VCaP (cell line): ENCODE results near the gene EMILIN2.

Experiments
- H3K27ac ChIP-seq: fragments of 450-650 bp; 2 replicates; pipeline ENCODE4 v1.5.1; 2017
- TF ChIP-seq, protein P1 (sequence below): fragments of 450-650 bp; conservative IDR thresholded peaks from 2 replicates; pipeline ENCODE4 v1.5.1; 2017; ENCODE audit warnings: mild to moderate bottlenecking, moderate library complexity

Gene EMILIN2

DNA sequence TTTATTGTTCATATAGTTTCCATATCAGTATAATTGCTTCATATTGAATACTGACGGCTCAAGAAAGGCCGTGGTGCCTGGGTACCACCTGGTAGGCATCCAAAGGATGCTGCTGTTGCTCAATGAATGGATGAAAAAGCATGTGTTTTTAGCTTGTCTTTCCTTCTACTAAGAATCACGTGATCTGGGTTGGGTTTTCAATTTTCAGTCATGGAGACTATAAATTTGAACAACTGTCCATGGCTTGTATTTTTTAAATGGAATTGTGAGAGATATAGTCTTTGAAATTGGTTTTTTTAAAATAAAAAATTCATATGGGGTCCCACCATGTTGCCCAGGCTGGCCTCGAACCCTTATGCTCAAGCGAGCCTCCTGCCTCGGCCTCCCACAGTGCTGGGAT lies 25.3 kb downstream of the EMILIN2 start:
- TF ChIP-seq, protein P1, sequence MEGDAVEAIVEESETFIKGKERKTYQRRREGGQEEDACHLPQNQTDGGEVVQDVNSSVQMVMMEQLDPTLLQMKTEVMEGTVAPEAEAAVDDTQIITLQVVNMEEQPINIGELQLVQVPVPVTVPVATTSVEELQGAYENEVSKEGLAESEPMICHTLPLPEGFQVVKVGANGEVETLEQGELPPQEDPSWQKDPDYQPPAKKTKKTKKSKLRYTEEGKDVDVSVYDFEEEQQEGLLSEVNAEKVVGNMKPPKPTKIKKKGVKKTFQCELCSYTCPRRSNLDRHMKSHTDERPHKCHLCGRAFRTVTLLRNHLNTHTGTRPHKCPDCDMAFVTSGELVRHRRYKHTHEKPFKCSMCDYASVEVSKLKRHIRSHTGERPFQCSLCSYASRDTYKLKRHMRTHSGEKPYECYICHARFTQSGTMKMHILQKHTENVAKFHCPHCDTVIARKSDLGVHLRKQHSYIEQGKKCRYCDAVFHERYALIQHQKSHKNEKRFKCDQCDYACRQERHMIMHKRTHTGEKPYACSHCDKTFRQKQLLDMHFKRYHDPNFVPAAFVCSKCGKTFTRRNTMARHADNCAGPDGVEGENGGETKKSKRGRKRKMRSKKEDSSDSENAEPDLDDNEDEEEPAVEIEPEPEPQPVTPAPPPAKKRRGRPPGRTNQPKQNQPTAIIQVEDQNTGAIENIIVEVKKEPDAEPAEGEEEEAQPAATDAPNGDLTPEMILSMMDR, result no peak
- no peak overlapping the region for H3K27ac ChIP-seq

DNA sequence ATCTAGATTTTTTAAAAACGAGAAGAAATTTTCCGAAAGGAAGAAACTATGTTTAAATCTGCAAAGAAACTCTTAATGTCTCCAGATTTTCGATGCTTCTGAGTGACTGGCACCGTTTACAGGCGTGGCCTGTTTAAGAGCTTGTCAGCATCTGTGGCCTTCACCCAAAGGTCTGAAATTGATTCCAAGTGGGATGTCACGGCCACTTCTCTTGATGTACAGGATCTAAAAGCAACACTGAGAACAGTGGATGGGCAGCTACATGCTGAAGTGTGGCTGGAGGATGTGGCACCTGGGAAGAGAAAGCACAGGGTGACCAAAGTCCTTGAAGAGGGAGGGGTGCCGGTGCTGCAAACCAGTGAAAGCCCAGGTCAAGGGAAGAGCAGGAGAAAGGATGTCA lies 28.0 kb downstream of the EMILIN2 start:
- H3K27ac ChIP-seq, result no peak overlapping the region
- TF ChIP-seq, protein P1, result no peak

DNA sequence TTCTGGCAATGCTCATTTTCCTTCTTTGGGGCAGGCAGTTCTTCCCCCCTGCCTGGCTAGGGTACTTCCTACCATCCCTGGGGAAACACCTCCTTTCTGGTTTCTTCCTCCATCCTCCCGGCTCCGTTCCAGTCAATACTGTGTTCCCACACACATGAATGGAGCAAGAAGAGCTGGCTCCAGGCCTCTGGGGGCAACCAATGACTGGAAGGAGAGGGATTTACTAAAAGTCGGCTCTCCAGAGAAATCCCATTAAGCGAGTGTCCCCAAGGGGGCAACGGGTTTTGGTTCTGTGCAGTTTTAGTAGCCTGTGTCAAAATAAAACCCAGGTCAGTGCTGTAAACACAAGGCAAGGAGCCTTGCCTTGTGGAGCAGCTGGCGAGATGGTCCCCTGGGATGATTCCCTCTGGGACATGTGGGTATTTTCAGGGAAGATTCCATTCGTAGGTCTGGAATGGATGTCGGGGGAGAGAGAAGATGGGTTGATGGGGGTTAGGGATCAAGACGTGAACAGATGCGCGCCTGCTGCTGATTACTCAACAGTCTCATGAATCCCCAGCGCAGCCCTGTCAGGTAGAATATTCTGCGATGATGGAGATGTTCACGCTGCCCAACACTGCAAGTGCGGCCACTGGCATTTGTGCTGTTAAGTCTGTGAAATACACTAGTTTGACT lies 32.0 kb downstream of the EMILIN2 start:
- TF ChIP-seq, protein P1, result no peak
- no peak overlapping the region for H3K27ac ChIP-seq

DNA sequence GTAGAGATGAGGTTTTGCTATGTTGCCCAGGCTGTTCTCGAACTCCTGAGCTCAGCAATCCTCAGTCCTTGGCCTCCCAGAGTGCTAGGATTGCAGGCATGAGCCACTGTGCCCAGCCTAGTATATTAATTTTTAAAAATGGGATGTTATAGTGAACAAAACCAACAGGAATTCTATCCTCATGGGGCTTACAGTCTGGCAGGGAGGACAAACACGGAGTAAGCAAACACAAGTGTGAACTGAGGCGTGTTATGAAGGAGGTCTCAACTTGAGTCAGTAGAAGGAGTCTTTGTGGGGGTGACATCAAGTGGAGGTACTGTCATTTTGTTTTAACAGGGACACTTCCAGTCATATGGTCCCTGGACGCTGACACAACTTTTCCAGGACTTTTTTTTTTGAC lies 33.1 kb downstream of the EMILIN2 start:
- TF ChIP-seq, protein P1, result no peak
- H3K27ac ChIP-seq, result no peak overlapping the region

DNA sequence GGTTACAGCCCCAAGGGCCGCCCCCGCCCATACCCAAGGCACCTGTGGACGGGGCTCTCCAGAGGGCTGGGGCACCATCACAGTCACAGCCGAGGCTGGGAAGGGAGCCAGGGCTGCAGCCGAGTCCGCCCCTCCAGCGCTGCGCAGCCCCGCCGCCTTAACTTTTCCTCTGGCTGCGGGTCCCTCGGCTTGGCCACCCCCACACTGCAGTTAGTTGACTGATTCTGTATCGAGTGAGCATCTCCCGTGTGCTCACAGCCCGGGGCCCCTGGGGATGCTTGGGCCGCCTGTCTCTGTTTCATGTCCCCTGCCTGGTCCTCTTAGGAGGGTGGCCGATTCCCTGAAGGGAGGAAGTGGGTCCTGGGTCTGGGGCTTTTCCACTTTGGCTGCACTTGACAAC lies 33.7 kb downstream of the EMILIN2 start:
- TF ChIP-seq, protein P1, result no peak
- no peak overlapping the region for H3K27ac ChIP-seq

DNA sequence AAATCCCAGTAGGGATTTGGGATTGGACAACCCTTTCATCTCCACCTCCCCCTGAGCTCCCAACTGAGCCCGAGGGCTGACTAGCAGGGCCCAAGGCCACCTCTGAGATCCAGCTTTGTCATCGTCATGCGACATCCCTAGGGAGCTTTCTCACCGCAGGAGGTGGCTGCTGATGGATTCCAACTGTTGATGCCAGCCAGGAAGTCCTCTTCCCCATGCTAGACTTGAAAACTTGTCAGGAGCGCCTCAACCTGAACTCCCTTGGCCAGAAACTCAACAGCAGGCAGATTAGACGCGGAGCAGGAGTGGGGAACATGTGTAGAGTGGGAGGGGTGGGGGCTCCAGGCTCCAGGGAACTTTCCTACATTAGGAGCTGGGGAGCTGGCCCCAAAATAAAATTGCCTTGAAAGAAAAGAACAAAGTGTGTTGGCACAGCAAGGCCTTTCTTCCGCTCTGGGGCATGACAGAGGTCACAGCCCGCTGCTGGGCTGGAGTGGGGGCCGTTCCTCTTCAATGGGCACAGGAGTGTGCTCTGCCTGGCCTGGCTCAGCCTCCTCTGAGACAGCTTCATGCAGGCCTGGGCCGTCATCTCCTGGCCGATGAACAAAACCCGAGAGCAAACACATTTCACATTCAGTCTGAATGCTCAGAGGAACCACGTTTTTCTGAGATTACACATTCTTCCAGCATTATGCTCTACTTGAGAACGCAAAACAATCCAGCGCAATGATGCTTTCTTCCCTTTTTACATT lies 34.5 kb downstream of the EMILIN2 start:
- TF ChIP-seq, protein P1, result no peak
- H3K27ac ChIP-seq, result no peak overlapping the region

DNA sequence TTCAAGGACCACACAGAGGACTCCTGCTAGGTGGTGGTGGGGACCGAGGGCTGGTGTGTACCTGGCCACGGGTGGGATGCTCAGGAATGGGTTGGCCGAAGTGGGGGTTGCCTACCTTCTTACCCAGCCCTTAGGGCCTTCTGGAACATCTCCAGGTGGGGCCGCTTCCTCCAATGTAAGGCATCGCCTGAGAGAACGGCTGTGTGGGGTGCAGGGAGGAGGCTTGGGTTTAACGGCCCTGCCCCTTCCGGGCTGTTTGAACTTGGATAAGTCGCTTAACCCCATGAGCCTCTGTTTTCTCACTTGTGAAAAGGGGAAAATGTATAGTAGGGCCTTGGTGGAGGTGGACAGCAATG lies 35.0 kb downstream of the EMILIN2 start:
- H3K27ac ChIP-seq, result no peak overlapping the region
- TF ChIP-seq, protein P1, result no peak
